Daoy (cell line): ENCODE results near the gene FBXO5. TPM values are rescaled to one million over a fixed set of nuclear protein-coding genes. Genes with fewer than 3 reads are reported as not detected.
"Not testable (repeated sequence)": the region's sequence is repeated elsewhere in the genome, so short reads cannot be mapped to it uniquely, and the experiment has no call there.

Experiments
- DNase-seq: peaks from one replicate; pipeline ENCODE4 v3.0.0-alpha.2; 2015; ENCODE audit warnings: low read depth
- total RNA-seq: library from RNA; depleted of rRNA; stranded (reverse); fragments of >200 nt; shearing (Covaris generic); gene quantifications from 2 replicates; pipeline ENCODE4 v1.2.3, GENCODE V29; 2014

FBXO5 gene
- total RNA-seq, 1 experiment from 2014 or later = 64.4 TPM

- DNase-seq = no peak
Observed at GRCh38 chr6:152993431-152993830, 10.6 kb upstream of the FBXO5 start.

- DNase-seq = no peak
Observed at GRCh38 chr6:152986978-152987377, 4.1 kb upstream of the FBXO5 start.

GRCh38 chr6:152985300-152985699, 2.5 kb upstream of the FBXO5 start:
- DNase-seq = not testable (repeated sequence)

- DNase-seq = peak; percentile 24
Observed at GRCh38 chr6:152984513-152984872, 1.7 kb upstream of the FBXO5 start.

- DNase-seq = peak; percentile 100
Observed at GRCh38 chr6:152983637-152984512, 1.0 kb upstream of the FBXO5 start.

GRCh38 chr6:152981989-152982903, 595 bp downstream of the FBXO5 start:
- peak; percentile 27 for DNase-seq

- no peak for DNase-seq
Observed at GRCh38 chr6:152981219-152981618, 1.6 kb downstream of the FBXO5 start.

- DNase-seq = no peak
Observed at GRCh38 chr6:152980656-152981055, 2.2 kb downstream of the FBXO5 start.

GRCh38 chr6:152979116-152979515, 3.7 kb downstream of the FBXO5 start:
- DNase-seq = no peak

- no peak for DNase-seq
Observed at GRCh38 chr6:152978058-152978457, 4.8 kb downstream of the FBXO5 start.

GRCh38 chr6:152977556-152977955, 5.3 kb downstream of the FBXO5 start:
- no peak for DNase-seq

- no peak for DNase-seq
Observed at GRCh38 chr6:152976749-152977148, 6.1 kb downstream of the FBXO5 start.

- no peak for DNase-seq
Observed at GRCh38 chr6:152975204-152975915, 7.5 kb downstream of the FBXO5 start.

- DNase-seq = no peak
Observed at GRCh38 chr6:152973916-152974315, 8.9 kb downstream of the FBXO5 start.

- no peak for DNase-seq
Observed at GRCh38 chr6:152969688-152970418, 13.0 kb downstream of the FBXO5 start.

GRCh38 chr6:152966168-152966894, 16.5 kb downstream of the FBXO5 start:
- DNase-seq = not testable (repeated sequence)

GRCh38 chr6:152959333-152959732, 23.5 kb downstream of the FBXO5 start:
- no peak for DNase-seq

GRCh38 chr6:152957796-152958195, 25.0 kb downstream of the FBXO5 start:
- DNase-seq = no peak

GRCh38 chr6:152954443-152954842, 28.4 kb downstream of the FBXO5 start:
- DNase-seq = no peak

- peak; percentile 47 for DNase-seq
Observed at GRCh38 chr6:152952866-152953509, 29.9 kb downstream of the FBXO5 start.
